LNCaP clone FGC (cell line): ENCODE measurements around the gene LPP.
"Not testable (repeated sequence)": the region's sequence is repeated elsewhere in the genome, so short reads cannot be mapped to it uniquely, and the experiment has no call there.

Experiments used
- DNase-seq: peaks from one replicate; pipeline ENCODE4 v3.0.0-alpha.2; 2011; ENCODE audit warnings: low read depth
- H3K4me3 ChIP-seq: 2 replicates; pipeline ENCODE4 v1.5.1; 2011; ENCODE audit warnings: mild to moderate bottlenecking, low read depth, low read length, control low read depth
- TF ChIP-seq, protein P1 (sequence below): IDR thresholded peaks from 2 replicates; pipeline ENCODE4 v1.5.1; 2012; ENCODE audit warnings: mild to moderate bottlenecking; ENCODE audit not compliant: control insufficient read depth, insufficient read depth; ENCODE audit errors: extremely low read depth

The LPP gene

GRCh38 chr3:188434594-188434993 lies 280.6 kb downstream of the LPP start:
- TF ChIP-seq, protein P1, sequence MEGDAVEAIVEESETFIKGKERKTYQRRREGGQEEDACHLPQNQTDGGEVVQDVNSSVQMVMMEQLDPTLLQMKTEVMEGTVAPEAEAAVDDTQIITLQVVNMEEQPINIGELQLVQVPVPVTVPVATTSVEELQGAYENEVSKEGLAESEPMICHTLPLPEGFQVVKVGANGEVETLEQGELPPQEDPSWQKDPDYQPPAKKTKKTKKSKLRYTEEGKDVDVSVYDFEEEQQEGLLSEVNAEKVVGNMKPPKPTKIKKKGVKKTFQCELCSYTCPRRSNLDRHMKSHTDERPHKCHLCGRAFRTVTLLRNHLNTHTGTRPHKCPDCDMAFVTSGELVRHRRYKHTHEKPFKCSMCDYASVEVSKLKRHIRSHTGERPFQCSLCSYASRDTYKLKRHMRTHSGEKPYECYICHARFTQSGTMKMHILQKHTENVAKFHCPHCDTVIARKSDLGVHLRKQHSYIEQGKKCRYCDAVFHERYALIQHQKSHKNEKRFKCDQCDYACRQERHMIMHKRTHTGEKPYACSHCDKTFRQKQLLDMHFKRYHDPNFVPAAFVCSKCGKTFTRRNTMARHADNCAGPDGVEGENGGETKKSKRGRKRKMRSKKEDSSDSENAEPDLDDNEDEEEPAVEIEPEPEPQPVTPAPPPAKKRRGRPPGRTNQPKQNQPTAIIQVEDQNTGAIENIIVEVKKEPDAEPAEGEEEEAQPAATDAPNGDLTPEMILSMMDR: no peak
- no peak for DNase-seq
- H3K4me3 ChIP-seq: no peak overlapping the region

DNA sequence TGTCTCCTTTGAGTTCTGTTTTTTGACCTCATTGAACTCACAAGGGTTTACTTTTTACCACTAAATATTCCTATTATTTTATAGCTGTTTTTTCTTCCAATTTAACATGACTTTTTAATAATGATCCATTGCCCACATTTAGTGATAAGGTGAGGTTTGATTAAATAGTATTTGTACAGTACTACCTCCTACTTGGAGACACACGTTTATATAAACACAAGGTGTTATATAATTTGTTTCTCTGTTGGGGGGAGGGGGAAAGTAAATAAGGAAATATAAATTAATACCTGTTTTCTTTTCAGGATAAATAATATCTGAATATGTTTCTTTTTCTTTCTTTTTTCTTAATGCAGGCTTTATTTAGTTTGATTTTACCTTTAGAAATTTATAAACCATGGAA lies 281.3 kb downstream of the LPP start:
- TF ChIP-seq, protein P1: no peak
- no peak for DNase-seq
- H3K4me3 ChIP-seq: no peak overlapping the region

DNA sequence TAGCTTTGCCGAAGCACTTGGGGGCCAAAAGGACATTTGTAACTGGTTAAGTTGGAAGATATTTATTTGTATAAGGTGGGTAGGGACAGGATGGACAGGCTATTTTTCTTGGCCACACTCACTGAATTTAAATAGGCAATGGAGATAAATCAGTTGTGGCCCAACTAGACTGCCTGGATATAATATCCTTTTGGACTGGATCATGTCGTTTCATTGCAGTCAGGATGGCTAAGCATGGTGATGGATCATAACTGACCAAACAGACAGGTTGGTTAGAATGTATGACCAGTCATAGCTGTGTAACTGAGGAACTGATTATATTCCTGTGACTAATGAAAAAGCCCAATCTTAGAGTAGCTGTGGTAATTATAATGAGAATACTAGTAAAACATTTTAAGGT lies 284.0 kb downstream of the LPP start:
- H3K4me3 ChIP-seq: no peak overlapping the region
- TF ChIP-seq, protein P1: no peak
- DNase-seq: no peak

GRCh38 chr3:188439080-188439479 lies 285.1 kb downstream of the LPP start:
- H3K4me3 ChIP-seq: no peak overlapping the region
- no peak for DNase-seq
- TF ChIP-seq, protein P1: no peak

- TF ChIP-seq, protein P1: no peak
- no peak for DNase-seq
Measured at GRCh38 chr3:188440340-188440972, 286.5 kb downstream of the LPP start.

DNA sequence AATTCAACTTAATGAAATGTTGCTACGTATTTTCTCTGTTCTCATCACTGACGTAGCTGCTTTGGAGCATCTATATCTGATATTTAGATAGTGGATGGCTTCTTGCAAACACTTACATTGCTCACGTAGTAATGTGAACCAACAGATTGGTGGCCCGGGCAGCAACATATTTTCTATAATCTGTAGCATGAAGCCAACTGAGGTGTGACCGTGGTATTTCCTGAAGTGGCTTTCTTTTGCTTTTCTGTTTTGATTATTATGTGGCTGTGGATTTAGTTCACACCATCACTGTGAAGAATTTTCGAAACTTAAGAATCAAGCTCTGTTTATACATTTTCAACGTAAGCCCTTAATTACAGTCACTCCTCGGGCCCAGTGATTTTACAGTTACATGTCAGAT lies 288.5 kb downstream of the LPP start:
- TF ChIP-seq, protein P1: no peak
- H3K4me3 ChIP-seq: no peak overlapping the region
- DNase-seq: no peak

More at GRCh38 chr3:188440340-188440972, 286.5 kb downstream of the LPP start:
- no peak overlapping the region for H3K4me3 ChIP-seq

DNA sequence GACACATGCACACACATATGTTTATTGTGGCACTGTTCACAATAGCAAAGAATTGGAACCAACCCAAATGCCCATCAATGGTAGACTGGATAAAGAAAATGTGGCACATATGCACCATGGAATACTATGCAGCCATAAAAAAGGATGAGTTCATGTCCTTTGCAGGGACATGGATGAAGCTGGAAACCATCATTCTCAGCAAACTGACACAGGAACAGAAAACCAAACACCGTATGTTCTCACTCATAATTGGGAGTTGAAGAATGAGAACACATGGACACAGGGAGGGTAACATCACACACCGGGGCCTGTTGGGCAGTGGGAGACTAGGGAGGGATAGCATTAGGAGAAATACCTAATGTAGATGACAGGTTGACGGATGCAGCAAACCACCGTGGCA lies 291.2 kb downstream of the LPP start:
- not testable (repeated sequence) for DNase-seq, H3K4me3 ChIP-seq
